Brain microvascular endothelial cell (primary cell): Measurements from ENCODE around the gene DDX42.

Source experiments
- DNase-seq: peaks from one replicate; pipeline ENCODE4 v3.0.0-alpha.2; 2020
- H3K27ac ChIP-seq: fragments of 250-450 bp; sonication (Bioruptor Pico); 2 replicates; pipeline ENCODE4 v1.5.1; 2020; ENCODE audit warnings: mild to moderate bottlenecking, moderate library complexity
- H3K27me3 ChIP-seq: fragments of 250-450 bp; sonication (Bioruptor Pico); replicated peaks from 2 replicates; pipeline ENCODE4 v1.5.1; 2020; ENCODE audit warnings: mild to moderate bottlenecking
- H3K36me3 ChIP-seq: fragments of 250-450 bp; sonication (Bioruptor Pico); replicated peaks from 2 replicates; pipeline ENCODE4 v1.5.1; 2020; ENCODE audit warnings: mild to moderate bottlenecking
- H3K4me3 ChIP-seq: 2 replicates; pipeline ENCODE4 v1.5.1; 2011; ENCODE audit warnings: low read depth, mild to moderate bottlenecking, control low read depth, low read length, moderate library complexity
- in situ Hi-C: cut with HindIII; loops from 2 replicates; pipeline ENCODE4 v1.10.0; 2017; ENCODE audit warnings: low sequenced_read_pairs, low pct_ligation_motif_present
- TF ChIP-seq, protein P1 (sequence below): IDR thresholded peaks from 2 replicates; pipeline ENCODE4 v1.5.1; 2011; ENCODE audit warnings: low read depth, mild to moderate bottlenecking, moderate library complexity, low read length, control low read depth, inconsistent platforms; ENCODE audit errors: missing control alignments

The DDX42 gene

DNA sequence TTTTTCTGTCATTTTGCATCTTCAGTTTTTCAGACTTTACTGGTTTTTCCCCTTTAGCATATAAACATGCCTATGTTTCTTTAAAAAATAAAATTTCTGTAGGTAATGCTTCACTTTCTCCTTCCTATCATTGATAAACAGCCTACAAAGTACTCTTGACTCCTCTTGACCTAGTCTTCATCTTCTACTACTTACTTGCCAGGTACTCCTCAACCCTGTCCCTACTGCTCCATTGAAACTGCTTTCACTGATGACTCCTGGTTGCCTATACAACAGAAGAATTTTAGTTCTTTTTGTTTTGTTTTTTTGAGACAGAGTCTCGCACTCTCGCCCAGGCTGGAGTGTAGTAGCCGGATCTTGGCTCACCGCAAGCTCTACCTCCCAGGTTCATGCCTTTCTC lies 7.0 kb downstream of the DDX42 start:
- H3K27ac ChIP-seq: no peak overlapping the region
- DNase-seq: no peak
- H3K36me3 ChIP-seq: peaks cover 9% of the 10 kb centered on the region
- TF ChIP-seq, protein P1, sequence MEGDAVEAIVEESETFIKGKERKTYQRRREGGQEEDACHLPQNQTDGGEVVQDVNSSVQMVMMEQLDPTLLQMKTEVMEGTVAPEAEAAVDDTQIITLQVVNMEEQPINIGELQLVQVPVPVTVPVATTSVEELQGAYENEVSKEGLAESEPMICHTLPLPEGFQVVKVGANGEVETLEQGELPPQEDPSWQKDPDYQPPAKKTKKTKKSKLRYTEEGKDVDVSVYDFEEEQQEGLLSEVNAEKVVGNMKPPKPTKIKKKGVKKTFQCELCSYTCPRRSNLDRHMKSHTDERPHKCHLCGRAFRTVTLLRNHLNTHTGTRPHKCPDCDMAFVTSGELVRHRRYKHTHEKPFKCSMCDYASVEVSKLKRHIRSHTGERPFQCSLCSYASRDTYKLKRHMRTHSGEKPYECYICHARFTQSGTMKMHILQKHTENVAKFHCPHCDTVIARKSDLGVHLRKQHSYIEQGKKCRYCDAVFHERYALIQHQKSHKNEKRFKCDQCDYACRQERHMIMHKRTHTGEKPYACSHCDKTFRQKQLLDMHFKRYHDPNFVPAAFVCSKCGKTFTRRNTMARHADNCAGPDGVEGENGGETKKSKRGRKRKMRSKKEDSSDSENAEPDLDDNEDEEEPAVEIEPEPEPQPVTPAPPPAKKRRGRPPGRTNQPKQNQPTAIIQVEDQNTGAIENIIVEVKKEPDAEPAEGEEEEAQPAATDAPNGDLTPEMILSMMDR: no peak
- H3K27me3 ChIP-seq: no peaks in the 10 kb centered on the region
- no peak overlapping the region for H3K4me3 ChIP-seq
- in situ Hi-C loops: no loop called here

DNA sequence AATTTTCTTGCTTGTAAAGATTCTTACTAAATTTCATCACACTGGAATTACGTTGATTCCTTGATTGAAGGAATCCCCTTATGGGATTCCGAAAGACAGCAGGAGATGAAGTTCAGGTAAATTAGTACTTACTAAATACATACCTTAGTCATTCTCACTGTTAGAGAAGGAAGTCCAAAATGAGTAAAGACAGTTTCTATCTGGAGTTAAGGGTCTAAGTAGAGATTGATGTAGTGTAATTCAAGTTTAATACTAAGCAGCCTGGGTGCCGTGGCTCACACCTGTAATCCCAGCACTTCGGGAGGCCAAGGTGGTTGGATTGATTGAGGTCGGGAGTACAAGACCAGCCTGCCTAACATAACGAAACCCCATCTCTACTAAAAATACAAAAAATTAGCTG lies 9.6 kb downstream of the DDX42 start:
- Histone ChIP-seq H3K27ac (no peak overlapping the region), H3K4me3 (no peak overlapping the region), H3K36me3 (peaks cover 24% of the 10 kb centered on the region), H3K27me3 (no peaks in the 10 kb centered on the region)
- in situ Hi-C loops: no loop called here
- DNase-seq: no peak
- TF ChIP-seq, protein P1: no peak

DNA sequence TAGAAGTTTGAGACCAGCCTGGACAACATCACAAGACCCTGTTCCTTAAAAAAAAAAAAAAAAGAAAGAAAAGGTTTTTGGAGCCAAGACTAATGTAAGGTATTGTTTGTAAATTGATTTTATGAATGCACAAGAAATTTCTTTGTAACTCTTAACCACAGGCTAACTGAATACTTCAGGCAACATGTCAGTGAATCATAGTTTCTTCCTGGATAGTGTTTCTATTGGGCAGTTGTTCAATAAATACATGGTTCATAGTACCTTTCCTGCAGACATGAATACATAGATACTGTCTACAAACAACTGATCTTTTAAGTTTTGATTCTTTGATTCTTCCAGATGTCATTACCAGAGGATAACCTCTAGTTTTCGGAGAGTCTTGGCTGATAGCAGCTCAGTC lies 11.6 kb downstream of the DDX42 start:
- Histone ChIP-seq H3K27ac (no peak overlapping the region), H3K27me3 (no peaks in the 10 kb centered on the region), H3K36me3 (peaks cover 37% of the 10 kb centered on the region), H3K4me3 (no peak overlapping the region)
- DNase-seq: no peak
- TF ChIP-seq, protein P1: no peak
- in situ Hi-C loops: no loop called here

DNA sequence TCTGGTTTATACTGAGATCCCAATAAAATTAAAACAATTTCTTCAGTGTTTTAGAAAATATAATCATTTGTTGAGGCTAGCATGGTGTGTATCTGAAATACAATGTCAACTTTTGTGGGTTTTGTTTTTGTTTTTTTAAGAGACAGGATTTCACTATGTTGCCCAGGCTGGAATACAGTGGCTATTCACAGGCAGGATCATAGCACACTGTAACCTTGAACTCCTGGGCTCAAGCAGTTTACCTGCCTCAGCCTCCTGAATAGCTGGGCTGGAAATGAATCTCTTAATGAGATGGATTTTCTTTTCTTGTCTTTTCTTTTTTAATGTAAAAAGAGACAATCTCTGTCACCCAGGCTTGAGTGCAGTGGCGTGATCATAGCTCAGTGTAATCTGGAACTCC lies 12.1 kb downstream of the DDX42 start:
- Histone ChIP-seq H3K27ac (no peak overlapping the region), H3K4me3 (no peak overlapping the region), H3K27me3 (no peaks in the 10 kb centered on the region), H3K36me3 (peaks cover 40% of the 10 kb centered on the region)
- in situ Hi-C loops: no loop called here
- TF ChIP-seq, protein P1: no peak
- DNase-seq: no peak

DNA sequence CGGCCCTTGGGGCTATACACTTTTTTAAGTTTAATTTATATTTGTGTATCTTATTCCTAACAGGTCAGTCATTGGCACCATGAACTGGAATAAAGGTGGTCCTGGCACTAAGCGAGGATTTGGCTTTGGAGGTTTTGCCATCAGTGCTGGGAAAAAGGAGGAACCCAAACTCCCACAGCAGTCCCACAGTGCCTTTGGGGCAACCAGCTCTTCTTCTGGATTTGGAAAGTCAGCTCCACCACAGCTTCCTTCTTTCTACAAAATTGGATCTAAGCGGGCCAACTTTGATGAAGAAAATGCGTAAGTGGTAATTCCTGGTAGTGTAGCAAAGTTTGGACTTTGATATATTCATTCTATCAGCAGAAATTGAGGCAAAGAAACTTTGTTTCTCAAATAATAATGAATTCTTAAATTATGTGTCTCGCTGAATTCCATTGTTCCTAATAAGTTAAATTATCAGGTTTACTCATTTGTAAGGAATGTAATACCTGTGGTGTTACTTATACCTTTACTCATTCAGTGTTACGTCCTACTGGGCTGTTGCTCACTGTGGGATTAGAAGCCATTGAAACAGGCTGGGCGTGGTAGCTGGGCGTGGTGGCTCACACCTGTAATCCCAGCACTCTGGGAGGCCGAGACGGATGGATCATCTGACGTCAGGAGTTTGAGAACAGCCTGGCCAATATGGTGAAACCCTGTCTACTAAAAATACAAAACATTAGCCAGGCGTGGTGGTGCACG lies 13.2 kb downstream of the DDX42 start:
- in situ Hi-C loops: no loop called here
- no peak overlapping the region for H3K4me3 ChIP-seq
- H3K36me3 ChIP-seq: peaks cover 50% of the 10 kb centered on the region

More for the DNA sequence above, 13.2 kb downstream of the DDX42 start:
- TF ChIP-seq, protein P1: no peak
- DNase-seq: no peak
- Histone ChIP-seq H3K27me3 (no peaks in the 10 kb centered on the region), H3K27ac (no peak overlapping the region)
